OCI-LY7 (cell line): ENCODE data around the gene TRAF2. TPM values are rescaled to one million over a fixed set of nuclear protein-coding genes. Genes with fewer than 3 reads are reported as not detected.

Experiments
- BruUV-seq: library from RNA; stranded (reverse); fragments of 400-500 nt; replicated peaks from 2 replicates; lab custom pipeline; 2021; lab: Mats Ljungman, UMichigan
- CTCF ChIA-PET: fragments of 300-600 bp; sonication (Branson Sonifier 250); formaldehyde crosslinking; loops from one replicate; lab custom pipeline; 2022; ENCODE audit warnings: antibody characterized with exemption; ENCODE audit not compliant: unreplicated experiment; lab: Charles Lee
- POLR2A ChIA-PET: fragments of 300-600 bp; sonication (Branson Sonifier 250); formaldehyde crosslinking; loops from one replicate; lab custom pipeline; 2022; ENCODE audit warnings: antibody characterized with exemption; lab: Charles Lee
- DNase-seq: peaks from one replicate; pipeline ENCODE4 v3.0.0-alpha.2; 2015; ENCODE audit warnings: low spot score
- H2AFZ ChIP-seq: fragments of 200-600 bp; sonication (generic), shearing (Covaris generic); 2 replicates; pipeline ENCODE4 v1.6.1; 2014; ENCODE audit warnings: mild to moderate bottlenecking, antibody characterized with exemption, low read length, moderate library complexity
- H3K27ac ChIP-seq: fragments of 200-600 bp; sonication (generic); 2 replicates; pipeline ENCODE4 v1.5.1; 2014; ENCODE audit warnings: mixed run types, low read depth, mild to moderate bottlenecking, moderate library complexity, low read length, inconsistent platforms; ENCODE audit not compliant: poor library complexity, severe bottlenecking
- H3K36me3 ChIP-seq: fragments of 200-600 bp; sonication (generic); 2 replicates; pipeline ENCODE4 v1.6.1; 2014; ENCODE audit warnings: mild to moderate bottlenecking, antibody characterized with exemption, low read length, moderate library complexity, mixed read lengths; ENCODE audit not compliant: insufficient read depth
- H3K4me1 ChIP-seq: fragments of 200-600 bp; sonication (generic); 2 replicates; pipeline ENCODE4 v1.5.1; 2014; ENCODE audit warnings: mild to moderate bottlenecking, low read length; ENCODE audit not compliant: insufficient read depth, poor library complexity, severe bottlenecking
- H3K4me2 ChIP-seq: fragments of 200-600 bp; sonication (generic); 2 replicates; pipeline ENCODE4 v1.6.1; 2014; ENCODE audit warnings: mild to moderate bottlenecking, low read length
- H3K4me3 ChIP-seq: fragments of 200-600 bp; sonication (generic); 2 replicates; pipeline ENCODE4 v1.5.1; 2014; ENCODE audit warnings: mild to moderate bottlenecking, low read depth, low read length; ENCODE audit not compliant: poor library complexity, severe bottlenecking
- H3K79me2 ChIP-seq: fragments of 200-600 bp; sonication (generic); 2 replicates; pipeline ENCODE4 v1.6.1; 2016; ENCODE audit warnings: low read depth, mild to moderate bottlenecking, low read length, moderate library complexity, mixed read lengths; ENCODE audit not compliant: insufficient read depth
- H3K9me2 ChIP-seq: fragments of 200-600 bp; sonication (generic); 2 replicates; pipeline ENCODE4 v1.6.1; 2016; ENCODE audit warnings: mild to moderate bottlenecking, low read length, mixed read lengths; ENCODE audit not compliant: insufficient read depth
- H3K9me3 ChIP-seq: fragments of 200-600 bp; sonication (generic); 2 replicates; pipeline ENCODE4 v1.6.1; 2014; ENCODE audit warnings: mild to moderate bottlenecking, mixed run types, low read length, mixed read lengths
- H4K20me1 ChIP-seq: fragments of 200-600 bp; sonication (generic); 2 replicates; pipeline ENCODE4 v1.6.1; 2014; ENCODE audit warnings: mild to moderate bottlenecking, antibody characterized with exemption, low read length, moderate library complexity, mixed read lengths; ENCODE audit not compliant: insufficient read depth
- CTCF ChIP-seq: fragments of 200-600 bp; sonication (generic); conservative IDR thresholded peaks from 2 replicates; pipeline ENCODE4 v1.5.1; 2014; ENCODE audit warnings: mild to moderate bottlenecking, antibody characterized with exemption, low read length, moderate library complexity, mixed read lengths
- EZH2phosphoT487 ChIP-seq: fragments of 200-600 bp; sonication (generic); IDR thresholded peaks from 2 replicates; pipeline ENCODE4 v1.6.1; 2018; ENCODE audit warnings: low read depth, borderline replicate concordance, mild to moderate bottlenecking, mixed run types, antibody characterized with exemption, low read length, moderate library complexity, mixed read lengths
- intact Hi-C: fragments of 100-400 bp; cut with micrococcal nuclease; formaldehyde crosslinking; loops from one replicate; pipeline ENCODE4 v1.10.0; 2022; ENCODE audit not compliant: unreplicated experiment
- total RNA-seq, 2 experiments: library from RNA; depleted of rRNA in 1 of 2; stranded (reverse); fragments of >200 nt in 1 of 2; shearing (Covaris generic) in 1 of 2; gene quantifications; 2 replicates each; pipeline ENCODE4 v1.2.3, GENCODE V29; 2014 to 2022

Gene TRAF2
- total RNA-seq, 2 experiments from 2014 or later, result 31.4 to 40.5 TPM

GRCh38 chr9:136949239-136949816 is 63.0 kb downstream of the TRAF2 start:
- intact Hi-C loops, result no loop called here
- H3K4me2 ChIP-seq, result peak overlapping the region; percentile 97
- peak overlapping the region; percentile 72 for H3K4me3 ChIP-seq
- CTCF ChIA-PET, result no interaction called here
- no peaks in the 10 kb centered on the region for H3K9me3 ChIP-seq
- H3K79me2 ChIP-seq, result no peaks in the 10 kb centered on the region
- DNase-seq, result no peak
- peak overlapping the region; percentile 45 for H3K27ac ChIP-seq
- H3K36me3 ChIP-seq, result no peaks in the 10 kb centered on the region
- H2AFZ ChIP-seq, result 0 out of 2 replicates have a peak overlapping the region, but pooled peaks have one; percentile 11
- POLR2A ChIA-PET, result no interaction called here
- H4K20me1 ChIP-seq, result no peaks in the 10 kb centered on the region
- TF ChIP-seq CTCF (no peak), EZH2phosphoT487 (no peak)
- H3K4me1 ChIP-seq, result peaks cover 28% of the 10 kb centered on the region
- no peaks in the 10 kb centered on the region for H3K9me2 ChIP-seq
- no TSS peak for BruUV-seq

- H2AFZ ChIP-seq, result peak overlapping the region; percentile 83
- no peaks in the 10 kb centered on the region for H3K36me3 ChIP-seq
- no peaks in the 10 kb centered on the region for H4K20me1 ChIP-seq
- CTCF ChIA-PET, result interaction anchor here (0.6 kb wide), 1 partner anchor 80 kb away, joined by 4 read pairs; no protein-coding TSS in a partner anchor
- no peaks in the 10 kb centered on the region for H3K9me2 ChIP-seq
- H3K4me1 ChIP-seq, result peaks cover 24% of the 10 kb centered on the region
- H3K4me2 ChIP-seq, result peak overlapping the region; percentile 97
- TF ChIP-seq EZH2phosphoT487 (no peak), CTCF (peak; percentile 25; the same call in 1 of the 2 replicates)
- H3K9me3 ChIP-seq, result no peaks in the 10 kb centered on the region
- peak; percentile 96 for DNase-seq
- peak overlapping the region; percentile 45 for H3K27ac ChIP-seq
- POLR2A ChIA-PET, result no interaction called here
- intact Hi-C loops, result no loop called here
- H3K4me3 ChIP-seq, result peak overlapping the region; percentile 72
- BruUV-seq, result no TSS peak
- no peaks in the 10 kb centered on the region for H3K79me2 ChIP-seq
These were observed 63.7 kb downstream of the TRAF2 start for GRCh38 chr9:136949817-136950655.
